ENCODE measurements around the gene LMTK2.

Gene LMTK2

GRCh38 chr7:98222533-98223195 is 116.0 kb downstream of the LMTK2 start:
- DNase-seq = no peak

DNA sequence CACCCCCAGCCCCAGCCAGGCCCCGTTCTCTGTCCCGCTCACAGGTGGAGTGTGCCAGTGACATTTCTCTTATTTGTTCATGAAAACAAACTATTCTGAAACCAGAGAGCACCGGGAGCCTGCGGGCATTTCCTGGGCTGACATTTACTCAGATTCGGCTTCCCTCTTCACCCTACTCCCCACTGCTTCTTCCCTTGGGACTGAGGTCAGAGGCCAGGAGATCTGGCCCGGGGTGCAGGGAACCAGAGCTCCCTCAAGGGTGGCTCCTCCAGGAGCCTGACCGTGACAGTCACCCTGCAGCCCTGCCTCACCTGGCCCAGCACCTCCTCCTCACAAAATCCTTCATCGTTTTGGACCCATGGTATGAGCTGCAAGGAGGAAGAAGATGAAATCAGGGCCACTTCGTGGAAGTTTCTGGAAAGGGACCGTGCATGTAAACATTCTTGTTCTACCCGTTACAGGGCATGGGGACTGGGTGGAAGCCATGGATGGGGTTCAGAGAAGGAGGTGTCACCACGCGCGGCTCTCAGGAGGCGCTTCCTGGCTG is 116.8 kb downstream of the LMTK2 start:
- DNase-seq = no peak

- no peak for DNase-seq
These were observed 117.4 kb downstream of the LMTK2 start for GRCh38 chr7:98223898-98224700.

DNA sequence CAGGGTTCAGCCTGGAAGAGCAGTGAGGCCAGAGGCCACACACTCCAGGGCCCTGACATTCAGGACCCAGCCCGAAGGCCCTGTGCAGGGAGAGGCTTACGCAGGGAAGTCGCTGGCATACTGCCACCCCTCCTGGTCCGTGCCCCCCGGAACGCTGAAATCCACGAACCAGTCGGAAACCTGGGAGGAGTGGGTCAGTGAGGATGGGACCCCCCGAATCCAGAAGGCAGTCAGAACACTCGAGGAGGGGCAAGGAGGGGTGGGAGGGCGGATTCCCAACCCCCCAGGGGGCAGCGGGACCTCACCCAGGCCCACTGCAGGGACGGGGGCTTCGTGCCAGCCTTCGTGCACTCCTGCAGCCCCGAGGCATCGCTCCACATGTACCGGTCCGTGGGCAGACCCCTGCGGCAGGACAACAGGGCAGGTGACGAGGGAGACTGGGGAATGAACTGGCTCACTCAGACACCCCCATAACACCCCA is 118.1 kb downstream of the LMTK2 start:
- no peak for DNase-seq

DNA sequence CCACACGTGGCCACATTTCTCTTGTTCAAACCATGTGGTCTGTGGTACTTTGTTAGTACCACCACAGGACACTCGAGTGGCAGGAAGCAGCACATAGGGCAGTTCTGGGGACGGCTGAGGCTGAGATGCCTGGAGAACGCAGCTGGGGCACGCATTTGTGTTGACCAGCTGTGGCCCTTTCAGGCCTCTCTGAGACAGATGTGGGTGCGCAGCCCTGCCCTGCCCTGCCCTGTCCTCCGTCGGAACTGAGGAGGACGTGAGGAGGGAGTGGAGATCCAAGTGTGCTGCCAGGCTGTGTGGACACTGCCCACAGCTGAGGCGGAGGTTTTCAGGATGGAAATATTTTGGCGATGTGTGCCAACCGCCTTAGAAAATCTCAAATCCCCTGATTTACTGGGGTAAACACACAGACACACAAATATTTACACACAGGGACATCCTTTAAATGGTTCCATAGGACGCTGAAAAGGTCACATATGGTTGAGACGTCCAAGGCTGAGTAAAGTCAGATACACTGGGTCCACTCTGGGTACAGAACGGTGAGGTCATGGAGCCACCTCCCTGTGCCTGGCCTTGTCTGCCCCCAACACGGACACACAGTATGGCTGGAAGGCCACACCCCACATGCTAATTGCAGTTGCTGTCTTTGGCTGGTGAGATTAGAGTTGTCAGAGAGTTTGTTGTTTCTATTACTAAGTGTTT is 119.4 kb downstream of the LMTK2 start:
- DNase-seq = no peak

DNA sequence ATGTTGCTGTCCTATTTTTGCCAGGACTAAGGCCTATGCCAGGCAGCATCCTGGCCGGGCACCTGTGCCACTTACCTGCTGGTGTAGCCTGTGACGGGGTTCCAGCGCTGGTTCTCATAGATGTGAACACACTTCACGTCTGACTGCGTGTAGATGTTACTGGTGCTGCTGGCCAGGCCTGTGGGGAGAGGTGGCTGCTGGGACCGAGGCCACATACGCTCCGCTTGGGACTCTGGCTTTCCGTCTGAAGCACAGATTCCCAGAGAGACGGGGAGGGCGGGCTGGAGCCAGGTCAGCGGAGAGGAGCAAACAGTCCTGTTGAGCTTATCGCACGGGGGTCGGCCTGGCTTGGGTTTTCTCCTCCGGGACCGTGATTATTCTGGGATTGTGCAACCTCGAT is 121.3 kb downstream of the LMTK2 start:
- DNase-seq = no peak

GRCh38 chr7:98228801-98229200 is 122.1 kb downstream of the LMTK2 start:
- no peak for DNase-seq

- DNase-seq = no peak
These were observed 122.8 kb downstream of the LMTK2 start for GRCh38 chr7:98229441-98229840.

GRCh38 chr7:98229991-98230745 is 123.5 kb downstream of the LMTK2 start:
- DNase-seq = no peak

GRCh38 chr7:98230746-98231471 is 124.2 kb downstream of the LMTK2 start:
- no peak for DNase-seq

- no peak for DNase-seq
These were observed 125.0 kb downstream of the LMTK2 start for GRCh38 chr7:98231493-98232262.

DNA sequence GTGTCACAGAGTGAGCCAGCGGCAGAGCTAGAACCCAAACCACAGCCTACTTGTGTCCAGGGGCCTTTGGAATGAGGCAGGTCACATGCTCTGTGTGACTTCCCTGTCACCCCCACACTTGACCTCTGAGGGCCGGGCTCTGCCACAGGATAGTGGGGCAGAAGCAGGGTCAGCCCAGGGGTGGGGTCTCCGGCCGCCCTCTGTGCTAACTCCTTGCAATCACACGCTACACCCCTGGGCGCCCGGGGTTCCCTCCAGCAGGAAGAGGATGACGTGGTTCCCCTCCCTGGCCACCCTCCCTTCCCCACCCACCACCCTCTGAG is 125.6 kb downstream of the LMTK2 start:
- no peak for DNase-seq

DNA sequence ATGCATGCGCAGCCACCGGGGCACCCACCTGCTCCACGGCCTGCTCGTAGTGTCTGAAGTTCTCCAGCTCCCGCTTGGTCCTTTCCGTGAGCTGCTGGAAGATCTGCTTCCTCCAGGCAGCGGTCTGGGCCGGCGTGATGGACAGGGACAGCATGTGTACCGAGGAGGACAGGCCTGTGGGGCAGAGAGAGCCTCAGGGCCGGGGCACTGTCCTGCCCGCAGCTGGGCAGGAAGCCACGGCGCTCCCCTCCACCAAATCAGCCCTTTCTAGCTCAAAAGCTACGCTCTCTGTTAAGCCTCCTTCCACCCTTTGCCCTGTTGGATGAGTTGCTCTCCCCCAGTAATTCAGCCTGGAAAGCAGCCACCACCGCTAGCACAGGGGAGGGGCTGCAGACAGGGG is 126.1 kb downstream of the LMTK2 start:
- DNase-seq = no peak

DNA sequence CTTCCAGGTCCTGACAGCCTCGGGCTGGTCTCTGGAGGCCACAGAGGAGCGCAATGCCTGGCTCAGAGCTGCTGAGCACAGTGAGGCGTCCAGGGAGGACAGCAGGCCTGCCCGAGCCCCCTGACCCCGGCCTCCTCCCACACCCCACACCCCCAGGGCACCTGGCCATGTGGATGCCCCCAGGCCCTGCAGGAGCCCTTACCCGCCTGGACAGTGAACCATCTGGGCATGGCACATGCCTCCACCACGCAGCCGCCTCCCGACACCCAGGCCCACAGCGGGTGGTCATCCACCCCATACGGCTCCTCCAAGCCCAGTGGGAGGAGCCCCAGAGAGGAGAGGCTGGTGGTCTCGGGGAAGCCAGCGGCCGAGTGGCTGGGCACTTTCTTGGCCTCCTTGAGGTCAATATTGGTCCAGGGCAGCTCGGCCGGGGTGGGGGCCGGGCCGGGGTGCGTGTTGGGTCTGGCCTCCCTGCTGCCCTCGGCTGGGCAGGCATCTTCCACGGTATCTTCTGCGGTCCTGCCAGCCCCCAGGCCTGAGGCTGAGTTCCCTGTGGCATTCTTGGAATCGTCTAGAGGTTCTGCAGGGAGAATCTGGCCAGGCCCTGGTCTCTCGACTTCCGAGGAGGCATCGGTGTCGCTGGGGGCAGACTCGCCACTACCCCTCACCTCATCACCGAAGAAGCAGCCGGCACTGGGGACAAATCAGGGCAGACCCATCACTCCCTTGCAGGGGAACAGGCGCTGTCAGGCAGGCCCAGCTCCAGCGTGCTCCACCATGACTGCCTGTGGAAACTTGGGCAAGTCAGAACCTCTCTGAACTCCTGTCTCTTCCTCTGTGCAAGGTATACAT is 126.8 kb downstream of the LMTK2 start:
- DNase-seq = no peak

DNA sequence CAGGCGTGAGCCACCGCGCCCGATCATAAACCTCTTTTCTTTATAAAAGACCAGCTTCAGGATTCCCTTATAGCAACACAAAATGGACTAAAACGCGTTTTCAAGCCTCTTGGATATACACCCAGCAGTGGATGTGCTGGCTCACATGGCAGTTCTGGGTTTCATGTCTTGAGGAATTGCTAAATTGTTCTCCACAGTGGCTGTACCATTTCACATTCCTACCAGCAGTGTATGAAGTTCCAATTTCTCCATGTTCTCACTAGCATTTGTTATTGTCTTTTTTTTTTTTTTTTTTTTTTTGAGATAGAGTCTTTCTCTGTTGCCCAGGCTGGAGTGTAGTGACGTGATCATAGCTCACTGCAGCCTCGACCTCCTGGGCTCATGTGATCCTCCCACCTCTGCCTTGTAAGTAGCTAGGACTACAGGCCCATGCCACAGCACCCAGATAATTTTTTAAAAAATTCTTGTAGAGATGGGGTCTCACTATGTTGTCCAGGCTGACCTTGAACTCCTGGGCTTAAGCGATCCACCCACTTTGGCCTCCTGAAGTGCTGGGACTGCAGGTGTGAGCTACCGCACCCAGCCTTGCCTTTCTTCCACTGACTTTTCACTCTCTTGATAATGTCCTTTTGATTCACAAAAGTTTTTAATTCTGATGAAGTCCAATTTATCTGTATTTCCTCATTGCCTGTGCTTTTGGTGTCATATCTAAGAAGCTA is 127.9 kb downstream of the LMTK2 start:
- DNase-seq = no peak

DNA sequence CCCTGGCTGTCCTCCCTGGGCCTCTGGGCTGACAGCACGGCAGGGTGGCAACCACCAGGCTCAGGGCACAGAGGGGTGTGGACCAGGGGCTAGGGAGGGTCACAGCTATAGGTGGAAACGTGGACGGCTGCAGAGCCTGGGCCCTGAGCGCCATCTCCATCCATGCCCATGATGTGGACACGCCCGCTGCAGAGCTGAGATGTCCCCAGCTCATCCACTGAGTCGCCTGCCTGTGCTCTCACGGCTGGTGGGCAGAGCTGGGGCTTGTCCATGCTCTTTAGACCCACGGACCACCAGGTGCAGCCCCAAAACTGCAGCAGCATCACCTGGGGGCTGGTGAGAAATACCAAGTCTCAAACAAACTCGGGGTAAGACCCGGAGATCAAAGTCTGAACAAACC is 129.2 kb downstream of the LMTK2 start:
- DNase-seq = no peak

DNA sequence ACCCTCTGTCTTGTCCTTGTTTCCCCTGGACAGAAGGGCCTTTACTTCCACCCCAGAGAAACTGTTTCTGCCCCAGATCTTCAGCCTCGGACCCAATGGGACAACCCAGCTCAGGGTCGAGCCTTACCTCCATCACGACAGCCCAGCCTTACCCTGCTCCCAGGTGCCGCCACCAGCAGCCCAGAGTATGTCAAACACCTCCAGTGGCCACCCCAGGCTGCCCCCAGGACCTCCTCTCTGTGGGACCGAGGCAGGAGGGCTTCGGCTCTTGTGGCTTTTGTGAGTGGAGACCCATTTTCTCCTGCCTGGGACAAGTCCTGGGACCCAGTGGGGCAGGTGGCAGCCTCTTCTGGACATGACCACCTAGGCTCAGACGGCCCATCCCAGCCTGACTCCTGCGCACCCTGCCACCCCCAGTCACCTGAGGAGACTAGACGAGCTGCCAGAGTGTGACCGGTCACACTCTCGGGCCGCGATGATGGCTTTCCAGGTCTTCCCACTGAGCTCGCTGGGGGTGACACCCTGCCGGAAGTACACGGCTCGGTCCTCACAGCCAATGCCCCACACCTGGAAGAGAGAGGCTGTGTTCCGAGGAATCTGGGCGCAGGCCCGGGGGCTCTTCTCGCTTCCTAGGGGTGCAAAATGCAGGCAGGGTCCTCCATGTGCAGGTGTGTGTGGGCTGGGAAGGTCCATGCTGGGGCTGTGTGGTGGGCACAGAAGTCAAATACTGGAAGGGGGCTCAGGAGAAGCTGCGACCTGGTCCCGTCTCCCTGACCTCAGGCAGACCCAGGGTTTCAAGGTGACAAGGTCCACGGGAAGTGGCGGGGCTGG is 129.9 kb downstream of the LMTK2 start:
- no peak for DNase-seq

- no peak for DNase-seq
These were observed 131.4 kb downstream of the LMTK2 start for GRCh38 chr7:98238076-98238475.

DNA sequence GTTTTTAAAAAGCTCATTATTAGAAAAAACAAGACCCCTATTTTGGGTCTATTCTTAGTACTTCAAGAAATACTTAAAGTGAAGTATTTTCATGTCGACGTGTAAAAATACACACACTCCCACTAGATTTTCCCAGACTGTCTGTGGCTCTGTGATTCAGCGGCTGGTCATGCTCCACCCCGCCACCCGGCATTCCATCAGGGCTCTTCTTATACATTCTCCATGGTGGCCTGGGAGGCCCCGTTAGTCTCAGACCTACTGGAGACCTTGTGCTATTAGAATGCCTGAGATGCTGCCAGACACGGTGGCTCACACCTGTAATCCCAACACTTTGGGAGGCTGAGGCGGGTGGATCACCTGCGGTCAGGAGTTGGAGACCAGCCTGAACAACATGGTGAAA is 132.3 kb downstream of the LMTK2 start:
- no peak for DNase-seq
